Suprapubic skin (tissue), 4 donors: ENCODE results near the gene MFSD2A. TPM values are rescaled to one million over a fixed set of nuclear protein-coding genes. Genes with fewer than 3 reads are reported as not detected.

Experiments used
- DNase-seq, 2 donors: peaks; one replicate each; pipeline ENCODE4 v3.0.0-alpha.2; 2019; ENCODE audit warnings: low spot score in 2 of 2
- H3K27ac ChIP-seq: fragments of 200-600 bp; sonication (generic); one replicate; pipeline ENCODE4 v1.5.1; 2019
- H3K27me3 ChIP-seq: fragments of 200-600 bp; sonication (generic); one replicate; pipeline ENCODE4 v1.5.1; 2019
- H3K36me3 ChIP-seq: fragments of 200-600 bp; sonication (generic); one replicate; pipeline ENCODE4 v1.5.1; 2019
- H3K4me1 ChIP-seq: fragments of 200-600 bp; sonication (generic); one replicate; pipeline ENCODE4 v1.5.1; 2019
- H3K4me3 ChIP-seq: fragments of 200-600 bp; sonication (generic); one replicate; pipeline ENCODE4 v1.5.1; 2019; ENCODE audit warnings: mild to moderate bottlenecking
- H3K9me3 ChIP-seq: fragments of 200-600 bp; sonication (generic); one replicate; pipeline ENCODE4 v1.5.1; 2019
- CTCF ChIP-seq, 2 donors: fragments of 200-600 bp in 1 of 2; fragments of 450-650 bp in 1 of 2; sonication (generic) in 1 of 2; IDR thresholded peaks; one replicate each; pipeline ENCODE4 v1.5.1; 2016 to 2019; ENCODE audit warnings: antibody characterized with exemption in 2 of 2, mild to moderate bottlenecking in 1 of 2, moderate library complexity in 1 of 2
- EP300 ChIP-seq: sonication (generic); formaldehyde crosslinking; IDR thresholded peaks from one replicate; pipeline ENCODE4 v1.6.1; 2017; ENCODE audit warnings: antibody characterized with exemption
- POLR2A ChIP-seq, 2 donors: fragments of 450-650 bp; IDR thresholded peaks; one replicate each; pipeline ENCODE4 v1.6.1; 2017; ENCODE audit warnings: antibody characterized with exemption in 2 of 2, mild to moderate bottlenecking in 2 of 2, moderate library complexity in 2 of 2
- POLR2AphosphoS5 ChIP-seq, 3 donors: sonication (generic); formaldehyde crosslinking; IDR thresholded peaks; one replicate each; pipeline ENCODE4 v1.6.1; 2017; ENCODE audit warnings: antibody characterized with exemption in 3 of 3
- WGBS: methylation state at CpG from one replicate; pipeline ENCODE4 v1.1.5; 2018; 5-methylcytosine and 5-hydroxymethylcytosine counted together
- total RNA-seq, 4 donors: library from RNA; depleted of rRNA; stranded (reverse); fragments of >200 nt; gene quantifications; one replicate each; pipeline ENCODE4 v1.1.0, GENCODE V29; 2016

Gene MFSD2A
- total RNA-seq, 4 donors from 2014 or later = 169 to 416 (median 303) TPM

GRCh38 chr1:39915499-39916129 lies 39.3 kb upstream of the MFSD2A start:
- H3K4me1 ChIP-seq = peaks cover 3% of the 10 kb centered on the region
- TF ChIP-seq POLR2A (IDR thresholded peaks at IDR 0.05) = no peak
- no peak for TF ChIP-seq EP300
- TF ChIP-seq POLR2AphosphoS5 (IDR thresholded peaks at IDR 0.05) = no peak
- TF ChIP-seq CTCF (IDR thresholded peaks at IDR 0.05) = no peak
- H3K9me3 ChIP-seq = no peaks in the 10 kb centered on the region
- H3K4me3 ChIP-seq = no peak overlapping the region
- H3K36me3 ChIP-seq = no peaks in the 10 kb centered on the region
- H3K27ac ChIP-seq = no peak overlapping the region
- 79% methylated on average over 5 of the region's 6 CpGs for WGBS
- no peaks in the 10 kb centered on the region for H3K27me3 ChIP-seq
- DNase-seq = no peak

GRCh38 chr1:39917825-39918224 lies 37.1 kb upstream of the MFSD2A start:
- no peak overlapping the region for H3K4me3 ChIP-seq
- WGBS = 87% methylated on average over 2 of the region's 2 CpGs
- H3K4me1 ChIP-seq = peaks cover 12% of the 10 kb centered on the region
- no peak for DNase-seq
- H3K9me3 ChIP-seq = no peaks in the 10 kb centered on the region
- H3K27ac ChIP-seq = no peak overlapping the region
- H3K36me3 ChIP-seq = no peaks in the 10 kb centered on the region
- TF ChIP-seq POLR2A (IDR thresholded peaks at IDR 0.05) (no peak), EP300 (no peak), CTCF (IDR thresholded peaks at IDR 0.05) (no peak), POLR2AphosphoS5 (IDR thresholded peaks at IDR 0.05) (no peak)
- H3K27me3 ChIP-seq = no peaks in the 10 kb centered on the region

- Histone ChIP-seq H3K27me3 (no peaks in the 10 kb centered on the region), H3K36me3 (no peaks in the 10 kb centered on the region), H3K9me3 (no peaks in the 10 kb centered on the region), H3K4me1 (peaks cover 12% of the 10 kb centered on the region), H3K4me3 (no peak overlapping the region), H3K27ac (no peak overlapping the region)
- TF ChIP-seq POLR2A (IDR thresholded peaks at IDR 0.05) (no peak), EP300 (no peak), POLR2AphosphoS5 (IDR thresholded peaks at IDR 0.05) (no peak), CTCF (IDR thresholded peaks at IDR 0.05) (peak; percentile 20 to 46)
- 22% methylated on average over 3 of the region's 3 CpGs for WGBS
- no peak for DNase-seq
Observed at GRCh38 chr1:39919545-39919944, 35.4 kb upstream of the MFSD2A start.

- DNase-seq = no peak
- 76% methylated on average over 18 of the region's 25 CpGs for WGBS
- no peaks in the 10 kb centered on the region for H3K27me3 ChIP-seq
- TF ChIP-seq POLR2A (IDR thresholded peaks at IDR 0.05) = no peak
- TF ChIP-seq EP300 = no peak
- TF ChIP-seq POLR2AphosphoS5 (IDR thresholded peaks at IDR 0.05) = no peak
- no peak for TF ChIP-seq CTCF (IDR thresholded peaks at IDR 0.05)
- no peaks in the 10 kb centered on the region for H3K36me3 ChIP-seq
- H3K9me3 ChIP-seq = no peaks in the 10 kb centered on the region
- peaks cover 26% of the 10 kb centered on the region for H3K4me1 ChIP-seq
- peak overlapping the region; percentile 16 for H3K4me3 ChIP-seq
- no peak overlapping the region for H3K27ac ChIP-seq
Observed at GRCh38 chr1:39922251-39922688, 32.7 kb upstream of the MFSD2A start.

- H3K27me3 ChIP-seq = no peaks in the 10 kb centered on the region
- TF ChIP-seq CTCF (IDR thresholded peaks at IDR 0.05) (no peak), POLR2AphosphoS5 (IDR thresholded peaks at IDR 0.05) (no peak), EP300 (no peak), POLR2A (IDR thresholded peaks at IDR 0.05) (no peak)
- no peak overlapping the region for H3K27ac ChIP-seq
- no peak for DNase-seq
- WGBS = 94% methylated on average over 2 of the region's 2 CpGs
- peaks cover 33% of the 10 kb centered on the region for H3K4me1 ChIP-seq
- H3K9me3 ChIP-seq = no peaks in the 10 kb centered on the region
- H3K36me3 ChIP-seq = no peaks in the 10 kb centered on the region
- no peak overlapping the region for H3K4me3 ChIP-seq
Observed at GRCh38 chr1:39925721-39926342, 29.1 kb upstream of the MFSD2A start.
